NCI-H526 (cell line): ENCODE results near the gene WDR35.

Source experiments
- DNase-seq, 2 experiments: peaks; one replicate each; lab custom pipeline; 2025; lab: John Stamatoyannopoulos, UW

Gene WDR35

GRCh38 chr2:19868701-19869580, 121.0 kb downstream of the WDR35 start:
- peak in 1 of 2 experiments; percentile 80 for DNase-seq

GRCh38 chr2:19868224-19868623, 121.7 kb downstream of the WDR35 start:
- DNase-seq, result no peak

GRCh38 chr2:19866771-19867170, 123.1 kb downstream of the WDR35 start:
- DNase-seq, result no peak

- no peak for DNase-seq
Observed at GRCh38 chr2:19865151-19865550, 124.8 kb downstream of the WDR35 start.

DNA sequence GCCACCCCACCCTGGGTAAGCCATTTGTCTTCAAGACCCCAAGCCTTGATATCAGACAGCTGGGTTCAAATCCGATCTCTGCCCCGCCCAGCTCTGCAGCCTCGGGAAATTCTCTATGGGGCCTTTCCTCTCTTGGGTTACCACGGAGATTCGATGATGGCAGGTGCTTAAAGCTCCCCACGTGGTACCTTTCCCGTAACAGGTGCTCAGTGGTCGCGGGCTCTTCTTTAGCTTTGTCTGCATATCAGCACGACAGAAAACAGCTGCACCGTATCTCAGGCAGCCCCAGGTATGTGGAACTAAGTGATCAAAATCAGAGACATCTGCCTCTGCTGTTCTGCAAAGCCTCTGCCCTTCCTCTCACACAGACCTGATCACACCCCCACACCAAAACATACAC, 125.5 kb downstream of the WDR35 start:
- no peak for DNase-seq

GRCh38 chr2:19863303-19864041, 126.4 kb downstream of the WDR35 start:
- DNase-seq, result peak in 1 of 2 experiments; percentile 60

- DNase-seq, result no peak
Observed at GRCh38 chr2:19861813-19862212, 128.1 kb downstream of the WDR35 start.
